Measurements from ENCODE around the gene OR51E2.

The OR51E2 gene

DNA sequence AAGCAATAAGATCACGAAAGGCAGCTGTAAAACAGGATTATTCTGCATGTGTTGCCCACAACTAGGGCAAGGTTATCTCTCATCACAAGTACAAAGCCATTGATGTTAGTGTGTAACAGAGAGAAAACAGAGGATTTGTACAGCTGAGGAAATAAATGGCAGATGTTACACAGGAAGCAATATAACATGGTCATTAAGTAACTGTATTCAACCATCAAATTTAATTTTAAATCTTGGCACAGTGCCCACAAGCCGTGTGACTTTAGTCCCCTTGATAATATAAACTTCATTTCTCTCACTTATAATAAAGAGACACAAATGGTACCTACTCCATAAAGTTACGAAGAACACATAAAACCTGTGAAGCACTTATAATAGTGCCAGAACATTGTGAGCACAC is 17.3 kb downstream of the OR51E2 start:
- no peak overlapping the region for H3K4me3 Mint-ChIP-seq
- no peaks in the 10 kb centered on the region for H3K36me3 Mint-ChIP-seq (ENCODE audit: low read depth)
- no peaks in the 10 kb centered on the region for H3K9me3 Mint-ChIP-seq
- H3K27me3 Mint-ChIP-seq (ENCODE audit: low read depth): no peaks in the 10 kb centered on the region
- no peak overlapping the region for H3K27ac Mint-ChIP-seq
- H3K4me1 Mint-ChIP-seq (ENCODE audit: low read depth): no peaks in the 10 kb centered on the region

GRCh38 chr11:4677948-4678347 is 19.7 kb downstream of the OR51E2 start:
- no peak overlapping the region for H3K27ac Mint-ChIP-seq
- H3K27me3 Mint-ChIP-seq (ENCODE audit: low read depth): no peaks in the 10 kb centered on the region
- H3K4me3 Mint-ChIP-seq: no peak overlapping the region
- H3K36me3 Mint-ChIP-seq (ENCODE audit: low read depth): no peaks in the 10 kb centered on the region
- H3K4me1 Mint-ChIP-seq (ENCODE audit: low read depth): no peaks in the 10 kb centered on the region
- no peaks in the 10 kb centered on the region for H3K9me3 Mint-ChIP-seq

GRCh38 chr11:4673781-4674180 is 23.9 kb downstream of the OR51E2 start:
- H3K4me1 Mint-ChIP-seq (ENCODE audit: low read depth): no peaks in the 10 kb centered on the region
- H3K27ac Mint-ChIP-seq: no peak overlapping the region
- no peaks in the 10 kb centered on the region for H3K36me3 Mint-ChIP-seq (ENCODE audit: low read depth)
- H3K4me3 Mint-ChIP-seq: no peak overlapping the region
- peaks cover 4% of the 10 kb centered on the region for H3K27me3 Mint-ChIP-seq (ENCODE audit: low read depth)
- H3K9me3 Mint-ChIP-seq: no peaks in the 10 kb centered on the region

DNA sequence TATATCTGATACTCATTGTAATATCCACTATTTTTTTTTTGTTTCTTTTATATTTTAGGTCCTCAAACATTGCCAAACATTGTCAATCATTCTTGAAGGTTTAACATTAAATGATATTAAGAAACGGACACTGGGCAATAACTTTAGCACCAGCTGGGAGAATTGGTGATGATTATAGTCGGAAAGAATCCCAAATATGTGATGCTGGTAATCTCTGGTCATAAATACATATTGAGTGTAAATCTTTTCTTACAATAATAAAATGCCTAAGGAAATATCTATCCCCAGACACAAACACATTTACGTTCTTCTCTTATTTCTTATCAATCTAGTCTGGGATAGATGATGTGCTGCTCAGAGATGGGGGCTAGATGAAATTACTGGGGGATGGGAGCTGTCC is 25.2 kb downstream of the OR51E2 start:
- no peaks in the 10 kb centered on the region for H3K4me1 Mint-ChIP-seq (ENCODE audit: low read depth)
- H3K27me3 Mint-ChIP-seq (ENCODE audit: low read depth): peaks cover 4% of the 10 kb centered on the region
- no peaks in the 10 kb centered on the region for H3K36me3 Mint-ChIP-seq (ENCODE audit: low read depth)
- H3K27ac Mint-ChIP-seq: no peak overlapping the region
- H3K9me3 Mint-ChIP-seq: no peaks in the 10 kb centered on the region
- no peak overlapping the region for H3K4me3 Mint-ChIP-seq

DNA sequence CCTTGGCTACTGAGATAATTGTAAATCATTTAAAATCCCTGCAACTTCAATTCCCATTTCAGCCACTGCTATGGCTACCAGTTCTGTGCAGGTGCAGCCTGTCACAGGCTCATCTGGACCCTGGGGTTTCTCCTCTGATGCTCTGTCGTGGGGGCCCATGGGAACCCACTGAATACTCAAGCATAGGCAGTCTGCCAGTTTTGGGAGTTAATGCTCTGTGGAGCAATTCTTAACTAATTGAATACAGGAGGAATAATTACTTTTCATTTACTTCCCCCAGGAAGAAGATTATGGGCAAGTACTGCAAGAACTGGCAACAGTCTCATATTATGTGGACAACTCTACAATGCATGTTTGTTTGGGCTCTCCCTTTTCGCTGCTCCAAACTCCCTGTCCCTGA is 25.9 kb downstream of the OR51E2 start:
- peaks cover 4% of the 10 kb centered on the region for H3K27me3 Mint-ChIP-seq (ENCODE audit: low read depth)
- H3K27ac Mint-ChIP-seq: no peak overlapping the region
- no peaks in the 10 kb centered on the region for H3K4me1 Mint-ChIP-seq (ENCODE audit: low read depth)
- no peaks in the 10 kb centered on the region for H3K36me3 Mint-ChIP-seq (ENCODE audit: low read depth)
- H3K9me3 Mint-ChIP-seq: no peaks in the 10 kb centered on the region
- H3K4me3 Mint-ChIP-seq: no peak overlapping the region

DNA sequence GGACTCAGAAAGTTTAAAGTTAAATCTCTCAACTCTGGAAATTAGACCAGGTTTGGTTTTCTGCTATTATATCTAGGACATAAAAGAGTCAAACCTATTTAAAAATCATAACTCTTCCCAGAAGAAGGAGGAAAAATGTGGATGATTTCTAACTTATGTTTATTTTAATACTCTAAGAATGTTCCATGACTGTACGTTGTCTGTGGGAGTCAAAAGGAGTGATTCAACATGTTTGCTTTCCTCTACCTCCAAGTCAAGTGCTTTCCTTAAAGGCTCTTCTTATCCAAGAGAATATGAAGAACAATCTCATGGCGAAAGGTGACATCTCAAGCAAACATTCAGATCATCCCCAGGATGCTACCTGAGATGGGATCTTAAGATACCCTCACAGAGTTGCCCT is 32.2 kb downstream of the OR51E2 start:
- Mint-ChIP-seq H3K4me3 (no peak overlapping the region), H3K27me3 (ENCODE audit: low read depth) (peaks cover 9% of the 10 kb centered on the region), H3K9me3 (no peaks in the 10 kb centered on the region), H3K36me3 (ENCODE audit: low read depth) (no peaks in the 10 kb centered on the region), H3K4me1 (ENCODE audit: low read depth) (no peaks in the 10 kb centered on the region), H3K27ac (no peak overlapping the region)

GRCh38 chr11:4664786-4665185 is 32.9 kb downstream of the OR51E2 start:
- Mint-ChIP-seq H3K27me3 (ENCODE audit: low read depth) (peaks cover 9% of the 10 kb centered on the region), H3K9me3 (no peaks in the 10 kb centered on the region), H3K4me1 (ENCODE audit: low read depth) (no peaks in the 10 kb centered on the region), H3K27ac (no peak overlapping the region), H3K4me3 (no peak overlapping the region), H3K36me3 (ENCODE audit: low read depth) (no peaks in the 10 kb centered on the region)

- Mint-ChIP-seq H3K27ac (no peak overlapping the region), H3K27me3 (ENCODE audit: low read depth) (peaks cover 9% of the 10 kb centered on the region), H3K4me3 (no peak overlapping the region), H3K4me1 (ENCODE audit: low read depth) (no peaks in the 10 kb centered on the region), H3K36me3 (ENCODE audit: low read depth) (no peaks in the 10 kb centered on the region), H3K9me3 (no peaks in the 10 kb centered on the region)
Measured at GRCh38 chr11:4664183-4664582, 33.5 kb downstream of the OR51E2 start.

- Mint-ChIP-seq H3K4me1 (ENCODE audit: low read depth) (no peaks in the 10 kb centered on the region), H3K36me3 (ENCODE audit: low read depth) (no peaks in the 10 kb centered on the region), H3K4me3 (no peak overlapping the region), H3K27me3 (ENCODE audit: low read depth) (peaks cover 9% of the 10 kb centered on the region), H3K9me3 (no peaks in the 10 kb centered on the region), H3K27ac (no peak overlapping the region)
Measured at GRCh38 chr11:4662876-4663275, 34.8 kb downstream of the OR51E2 start.

GRCh38 chr11:4658629-4659445 is 38.8 kb downstream of the OR51E2 start:
- Mint-ChIP-seq H3K9me3 (no peaks in the 10 kb centered on the region), H3K27ac (no peak overlapping the region), H3K4me3 (no peak overlapping the region), H3K4me1 (ENCODE audit: low read depth) (peaks cover 3% of the 10 kb centered on the region), H3K27me3 (ENCODE audit: low read depth) (peaks cover 6% of the 10 kb centered on the region), H3K36me3 (ENCODE audit: low read depth) (no peaks in the 10 kb centered on the region)

- no peaks in the 10 kb centered on the region for H3K36me3 Mint-ChIP-seq (ENCODE audit: low read depth)
- H3K4me3 Mint-ChIP-seq: no peak overlapping the region
- no peaks in the 10 kb centered on the region for H3K9me3 Mint-ChIP-seq
- H3K27me3 Mint-ChIP-seq (ENCODE audit: low read depth): peaks cover 3% of the 10 kb centered on the region
- H3K4me1 Mint-ChIP-seq (ENCODE audit: low read depth): peaks cover 3% of the 10 kb centered on the region
- no peak overlapping the region for H3K27ac Mint-ChIP-seq
Measured at GRCh38 chr11:4654635-4655369, 42.9 kb downstream of the OR51E2 start.

DNA sequence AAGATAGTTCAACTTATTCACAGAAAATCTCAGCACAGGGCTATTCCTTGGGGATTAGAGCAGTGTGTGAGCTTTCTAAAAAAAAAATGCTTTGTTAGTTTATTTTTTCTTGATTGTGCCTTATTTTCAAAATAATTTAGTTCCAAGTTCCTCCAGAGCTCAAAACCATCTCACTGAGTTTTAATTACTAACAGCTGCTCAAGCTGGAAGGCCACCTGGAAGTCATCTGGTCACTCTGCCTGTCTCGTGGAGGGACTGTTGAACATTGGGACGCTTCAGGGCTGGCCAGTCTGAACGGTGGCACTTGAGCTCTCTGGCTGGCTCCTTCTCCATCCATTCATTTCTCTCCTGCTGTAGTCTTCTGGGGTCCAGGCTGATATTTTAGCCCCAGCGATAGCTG is 49.9 kb downstream of the OR51E2 start:
- no peak overlapping the region for H3K4me3 Mint-ChIP-seq
- H3K9me3 Mint-ChIP-seq: no peaks in the 10 kb centered on the region
- H3K27ac Mint-ChIP-seq: no peak overlapping the region
- no peaks in the 10 kb centered on the region for H3K36me3 Mint-ChIP-seq (ENCODE audit: low read depth)
- no peaks in the 10 kb centered on the region for H3K4me1 Mint-ChIP-seq (ENCODE audit: low read depth)
- H3K27me3 Mint-ChIP-seq (ENCODE audit: low read depth): peaks cover 6% of the 10 kb centered on the region

- H3K4me3 Mint-ChIP-seq: no peak overlapping the region
- no peak overlapping the region for H3K27ac Mint-ChIP-seq
Measured at GRCh38 chr11:4645974-4646373, 51.7 kb downstream of the OR51E2 start.

GRCh38 chr11:4644233-4644632 is 53.4 kb downstream of the OR51E2 start:
- Mint-ChIP-seq H3K9me3 (no peaks in the 10 kb centered on the region), H3K27ac (no peak overlapping the region), H3K27me3 (ENCODE audit: low read depth) (peaks cover 3% of the 10 kb centered on the region), H3K36me3 (ENCODE audit: low read depth) (no peaks in the 10 kb centered on the region), H3K4me1 (ENCODE audit: low read depth) (no peaks in the 10 kb centered on the region), H3K4me3 (no peak overlapping the region)

More at GRCh38 chr11:4645974-4646373, 51.7 kb downstream of the OR51E2 start:
- H3K4me1 Mint-ChIP-seq (ENCODE audit: low read depth): no peaks in the 10 kb centered on the region
- H3K36me3 Mint-ChIP-seq (ENCODE audit: low read depth): no peaks in the 10 kb centered on the region
- H3K9me3 Mint-ChIP-seq: no peaks in the 10 kb centered on the region
- peaks cover 6% of the 10 kb centered on the region for H3K27me3 Mint-ChIP-seq (ENCODE audit: low read depth)

- Mint-ChIP-seq H3K4me3 (no peak within 1 kb of the TSS), H3K9me3 (no peaks in the 10 kb centered on the region), H3K27me3 (ENCODE audit: low read depth) (no peaks in the 10 kb centered on the region), H3K27ac (no peak within 1 kb of the TSS), H3K4me1 (ENCODE audit: low read depth) (no peaks in the 10 kb centered on the region), H3K36me3 (ENCODE audit: low read depth) (no peaks in the 10 kb centered on the region)
Measured at GRCh38 chr11:4643682-4644081, 54.0 kb downstream of the OR51E2 start, which contains the start of gene OR51E1. TSS of gene OR51E1 (plus strand) at chr11:4643982. CDS start at chr11:4652527, 8,545 bp downstream.

All from T-helper 1 cell treated with Interleukin-12 subunit alpha and Interleukin-12 subunit beta and Interleukin-4 antibody, amounts not matched to agents 30 μg/mL and 1 μg/mL, for 36 hours (primary cell).